ENCODE data around the gene DPH6.

GRCh38 chr15:35430301-35430700 is 115.7 kb downstream of the DPH6 start:
- TF ChIP-seq ZFP30 (CRISPR knock-in tag; IDR thresholded peaks at IDR 0.05) (no peak), PATZ1 (CRISPR knock-in tag; IDR thresholded peaks at IDR 0.05; ENCODE audit: borderline replicate concordance) (no peak), ESRRG (CRISPR knock-in tag; IDR thresholded peaks at IDR 0.05) (no peak), GLIS3 (CRISPR knock-in tag; IDR thresholded peaks at IDR 0.05) (no peak), ZC3H10 (CRISPR knock-in tag; IDR thresholded peaks at IDR 0.05) (no peak), ARNTL (CRISPR knock-in tag; IDR thresholded peaks at IDR 0.05; ENCODE audit: borderline replicate concordance, low read depth) (no peak), CSRNP3 (CRISPR knock-in tag; IDR thresholded peaks at IDR 0.05) (no peak), TCF4 (CRISPR knock-in tag; IDR thresholded peaks at IDR 0.05; ENCODE audit: borderline replicate concordance) (no peak), CREB5 (CRISPR knock-in tag; IDR thresholded peaks at IDR 0.05; ENCODE audit: low read depth) (no peak)
